Activated naive CD8-positive, alpha-beta T cell treated with anti-CD3 and anti-CD28 coated beads, Interleukin-2, amount 10 ng/mL, durations not matched to agents 7 days and 5 days (primary cell): ENCODE measurements around the gene GPSM1. TPM values are rescaled to one million over a fixed set of nuclear protein-coding genes. Genes with fewer than 3 reads are reported as not detected.

Experiments
- ATAC-seq: fragments of 150-1000 bp; cut with Tn5 transposase; one replicate; pipeline ENCODE4 v1.10.0; 2021; ENCODE audit warnings: low read depth, moderate library complexity
- POLR2A ChIA-PET: fragments of 350-600 bp; sonication (Branson Sonifier 250); formaldehyde crosslinking; loops from one replicate; lab custom pipeline; 2021; ENCODE audit warnings: antibody characterized with exemption; lab: Charles Lee
- DNase-seq: peaks from one replicate; pipeline ENCODE4 v3.0.0; 2021
- H3K27ac Mint-ChIP-seq: one replicate; pipeline ENCODE4 v1.8.0; 2022; ENCODE audit warnings: mild to moderate bottlenecking, mixed read lengths
- H3K27me3 Mint-ChIP-seq: one replicate; pipeline ENCODE4 v1.8.0; 2022; ENCODE audit warnings: mild to moderate bottlenecking, moderate library complexity, mixed read lengths
- H3K36me3 Mint-ChIP-seq: one replicate; pipeline ENCODE4 v1.8.0; 2021; ENCODE audit warnings: mild to moderate bottlenecking, mixed read lengths
- H3K4me1 Mint-ChIP-seq: one replicate; pipeline ENCODE4 v1.8.0; 2021; ENCODE audit warnings: mixed read lengths
- H3K4me3 Mint-ChIP-seq: one replicate; pipeline ENCODE4 v1.8.0; 2022; ENCODE audit warnings: mild to moderate bottlenecking, moderate library complexity, mixed read lengths
- H3K9me3 Mint-ChIP-seq: one replicate; pipeline ENCODE4 v1.8.0; 2021; ENCODE audit warnings: mixed read lengths
- total RNA-seq, 2 experiments: library from RNA; stranded (reverse); gene quantifications; one replicate each; pipeline ENCODE4 v1.2.3, GENCODE V29; 2021

Gene GPSM1
- total RNA-seq, 2 experiments from 2014 or later: 5.0 to 6.0 TPM

- Mint-ChIP-seq H3K9me3 (no peaks in the 10 kb centered on the region), H3K4me1 (peaks cover 2% of the 10 kb centered on the region), H3K27ac (no peak overlapping the region), H3K27me3 (no peaks in the 10 kb centered on the region), H3K4me3 (no peak overlapping the region), H3K36me3 (no peaks in the 10 kb centered on the region)
- POLR2A ChIA-PET: no interaction called here
- ATAC-seq (no peak), DNase-seq (no peak)
Measured at GRCh38 chr9:136285501-136286358, 41.6 kb upstream of the GPSM1 start.

GRCh38 chr9:136286359-136286986, 40.9 kb upstream of the GPSM1 start:
- H3K27ac Mint-ChIP-seq: no peak overlapping the region
- ATAC-seq (no peak), DNase-seq (no peak)
- POLR2A ChIA-PET: no interaction called here
- no peaks in the 10 kb centered on the region for H3K9me3 Mint-ChIP-seq
- H3K36me3 Mint-ChIP-seq: no peaks in the 10 kb centered on the region
- no peak overlapping the region for H3K4me3 Mint-ChIP-seq
- no peaks in the 10 kb centered on the region for H3K27me3 Mint-ChIP-seq
- H3K4me1 Mint-ChIP-seq: peaks cover 2% of the 10 kb centered on the region

- Mint-ChIP-seq H3K4me3 (no peak overlapping the region), H3K36me3 (no peaks in the 10 kb centered on the region), H3K27me3 (no peaks in the 10 kb centered on the region), H3K9me3 (no peaks in the 10 kb centered on the region), H3K4me1 (peaks cover 2% of the 10 kb centered on the region), H3K27ac (no peak overlapping the region)
- no peak for ATAC-seq
- no peak for DNase-seq
- POLR2A ChIA-PET: no interaction called here
Measured at GRCh38 chr9:136286987-136287379, 40.4 kb upstream of the GPSM1 start.

- no peak overlapping the region for H3K4me3 Mint-ChIP-seq
- no peaks in the 10 kb centered on the region for H3K36me3 Mint-ChIP-seq
- H3K27me3 Mint-ChIP-seq: no peaks in the 10 kb centered on the region
- H3K9me3 Mint-ChIP-seq: no peaks in the 10 kb centered on the region
- no peaks in the 10 kb centered on the region for H3K4me1 Mint-ChIP-seq
- DNase-seq (no peak), ATAC-seq (no peak)
- POLR2A ChIA-PET: no interaction called here
- no peak overlapping the region for H3K27ac Mint-ChIP-seq
Measured at GRCh38 chr9:136287960-136288753, 39.2 kb upstream of the GPSM1 start.

GRCh38 chr9:136289651-136290507, 37.5 kb upstream of the GPSM1 start:
- Mint-ChIP-seq H3K4me1 (no peaks in the 10 kb centered on the region), H3K9me3 (no peaks in the 10 kb centered on the region), H3K27me3 (no peaks in the 10 kb centered on the region), H3K36me3 (no peaks in the 10 kb centered on the region), H3K27ac (no peak overlapping the region), H3K4me3 (no peak overlapping the region)
- DNase-seq (no peak), ATAC-seq (no peak)
- POLR2A ChIA-PET: no interaction called here

- Mint-ChIP-seq H3K27me3 (no peaks in the 10 kb centered on the region), H3K4me3 (no peak overlapping the region), H3K36me3 (no peaks in the 10 kb centered on the region), H3K9me3 (no peaks in the 10 kb centered on the region), H3K4me1 (no peaks in the 10 kb centered on the region), H3K27ac (no peak overlapping the region)
- POLR2A ChIA-PET: no interaction called here
- DNase-seq (no peak), ATAC-seq (no peak)
Measured at GRCh38 chr9:136290508-136291000, 36.8 kb upstream of the GPSM1 start.

GRCh38 chr9:136291306-136292025, 35.9 kb upstream of the GPSM1 start:
- H3K9me3 Mint-ChIP-seq: no peaks in the 10 kb centered on the region
- H3K27ac Mint-ChIP-seq: no peak overlapping the region
- H3K4me3 Mint-ChIP-seq: no peak overlapping the region
- DNase-seq: no peak
- POLR2A ChIA-PET: no interaction called here
- H3K27me3 Mint-ChIP-seq: no peaks in the 10 kb centered on the region
- H3K36me3 Mint-ChIP-seq: no peaks in the 10 kb centered on the region
- no peak for ATAC-seq
- H3K4me1 Mint-ChIP-seq: no peaks in the 10 kb centered on the region

- H3K36me3 Mint-ChIP-seq: no peaks in the 10 kb centered on the region
- no peak overlapping the region for H3K4me3 Mint-ChIP-seq
- H3K27me3 Mint-ChIP-seq: no peaks in the 10 kb centered on the region
- POLR2A ChIA-PET: no interaction called here
- no peaks in the 10 kb centered on the region for H3K9me3 Mint-ChIP-seq
- DNase-seq (no peak), ATAC-seq (no peak)
- no peak overlapping the region for H3K27ac Mint-ChIP-seq
- no peaks in the 10 kb centered on the region for H3K4me1 Mint-ChIP-seq
Measured at GRCh38 chr9:136292026-136292538, 35.3 kb upstream of the GPSM1 start.

GRCh38 chr9:136292591-136293448, 34.5 kb upstream of the GPSM1 start:
- H3K9me3 Mint-ChIP-seq: no peaks in the 10 kb centered on the region
- no peak overlapping the region for H3K4me3 Mint-ChIP-seq
- POLR2A ChIA-PET: no interaction called here
- no peaks in the 10 kb centered on the region for H3K27me3 Mint-ChIP-seq
- no peak for ATAC-seq
- DNase-seq: no peak
- no peaks in the 10 kb centered on the region for H3K4me1 Mint-ChIP-seq
- H3K36me3 Mint-ChIP-seq: no peaks in the 10 kb centered on the region
- no peak overlapping the region for H3K27ac Mint-ChIP-seq

- DNase-seq: no peak
- Mint-ChIP-seq H3K27me3 (no peaks in the 10 kb centered on the region), H3K4me3 (no peak overlapping the region), H3K9me3 (no peaks in the 10 kb centered on the region), H3K27ac (no peak overlapping the region), H3K36me3 (no peaks in the 10 kb centered on the region), H3K4me1 (no peaks in the 10 kb centered on the region)
- no peak for ATAC-seq
- POLR2A ChIA-PET: no interaction called here
Measured at GRCh38 chr9:136293476-136294077, 33.8 kb upstream of the GPSM1 start.

GRCh38 chr9:136294437-136294836, 32.9 kb upstream of the GPSM1 start:
- H3K4me3 Mint-ChIP-seq: no peak overlapping the region
- no peaks in the 10 kb centered on the region for H3K27me3 Mint-ChIP-seq
- no peak for ATAC-seq
- POLR2A ChIA-PET: no interaction called here
- no peaks in the 10 kb centered on the region for H3K4me1 Mint-ChIP-seq
- H3K36me3 Mint-ChIP-seq: no peaks in the 10 kb centered on the region
- H3K27ac Mint-ChIP-seq: no peak overlapping the region
- no peaks in the 10 kb centered on the region for H3K9me3 Mint-ChIP-seq
- DNase-seq: no peak
